NCI-H82 (cell line): Measurements from ENCODE around the gene COG3.

Experiments
- DNase-seq: peaks from one replicate; lab custom pipeline; 2025; lab: John Stamatoyannopoulos, UW

The COG3 gene

GRCh38 chr13:45545686-45546409 is 81.1 kb downstream of the COG3 start:
- no peak for DNase-seq

GRCh38 chr13:45546410-45546765 is 81.6 kb downstream of the COG3 start:
- DNase-seq = no peak

DNA sequence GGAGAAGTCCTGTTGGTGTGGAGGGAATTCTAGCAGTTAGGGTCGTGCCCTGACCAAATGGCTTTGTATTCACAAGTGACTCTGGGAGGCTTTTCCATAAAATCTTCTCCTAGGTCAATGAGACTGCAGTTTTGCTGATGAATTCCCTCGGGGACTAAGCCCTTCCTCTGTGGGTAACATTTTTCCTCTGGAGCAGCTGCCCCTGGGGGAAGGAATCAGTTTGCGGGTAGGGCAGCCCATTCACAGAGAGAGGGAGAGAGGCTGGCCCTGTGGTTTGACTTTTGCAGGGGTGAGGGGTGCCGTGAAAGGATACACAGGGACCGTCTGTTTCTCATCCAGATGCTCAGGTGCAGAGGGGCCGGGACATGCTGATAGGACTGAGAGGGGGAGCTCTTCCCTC is 83.5 kb downstream of the COG3 start:
- peak; percentile 30 for DNase-seq

- no peak for DNase-seq
Measured at GRCh38 chr13:45554604-45555109, 89.9 kb downstream of the COG3 start.

- DNase-seq = peak; percentile 86
Measured at GRCh38 chr13:45564133-45564776, 99.5 kb downstream of the COG3 start.

DNA sequence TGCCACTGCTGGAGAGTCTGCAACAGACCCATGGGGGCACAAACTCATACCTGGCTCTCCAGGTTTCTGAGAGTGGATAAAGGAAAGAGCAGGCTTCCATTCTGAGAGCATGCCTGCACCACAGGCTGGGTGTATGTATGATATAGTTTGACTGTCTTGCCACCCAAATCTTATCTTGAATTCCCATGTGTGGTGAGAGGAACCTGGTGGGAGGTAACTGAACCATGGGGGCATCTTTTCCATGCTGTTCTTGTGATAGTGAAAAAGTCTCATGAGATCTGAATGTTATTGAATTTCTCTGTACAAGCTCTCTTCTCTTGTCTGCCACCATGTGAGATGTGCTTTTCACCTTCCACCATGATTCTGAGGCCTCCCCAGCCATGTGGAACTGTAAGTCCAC is 100.6 kb downstream of the COG3 start:
- DNase-seq = no peak

DNA sequence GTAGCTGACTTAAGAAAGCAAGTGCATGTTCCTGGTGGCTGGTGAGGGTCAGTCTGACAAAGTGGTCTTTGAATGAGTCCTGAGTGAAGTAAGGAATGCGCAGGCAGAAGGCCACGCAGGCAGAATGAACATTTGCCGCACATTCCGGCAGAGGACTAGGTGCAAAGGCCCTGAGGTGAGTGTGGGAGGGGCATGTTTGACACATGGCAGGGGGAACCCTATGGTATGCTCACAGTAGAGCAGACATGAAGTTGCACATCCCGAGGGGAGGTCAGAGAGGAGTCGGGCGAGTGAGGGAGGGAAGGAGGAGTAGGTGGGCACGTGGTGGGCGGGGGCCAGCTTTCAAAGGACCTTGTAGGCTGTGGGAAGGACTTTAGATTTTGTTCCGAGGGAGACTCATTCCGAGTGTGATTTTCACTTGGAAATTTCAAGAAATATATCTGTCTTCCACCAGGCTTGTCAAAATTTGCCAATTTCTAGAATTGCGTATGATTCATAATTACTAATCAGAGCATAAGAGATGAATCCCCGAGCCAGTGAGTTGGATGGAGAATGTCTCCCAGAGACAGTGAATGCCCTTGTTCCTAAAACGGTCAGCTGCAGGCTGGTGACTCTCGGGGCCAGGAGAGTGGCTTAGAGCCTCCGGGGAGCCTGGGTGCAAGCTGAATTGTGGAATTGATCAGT is 110.5 kb downstream of the COG3 start:
- no peak for DNase-seq

GRCh38 chr13:45575830-45576180 is 111.1 kb downstream of the COG3 start:
- no peak for DNase-seq

GRCh38 chr13:45576466-45576865 is 111.7 kb downstream of the COG3 start:
- DNase-seq = no peak

- DNase-seq = no peak
Measured at GRCh38 chr13:45582408-45583076, 117.8 kb downstream of the COG3 start.

DNA sequence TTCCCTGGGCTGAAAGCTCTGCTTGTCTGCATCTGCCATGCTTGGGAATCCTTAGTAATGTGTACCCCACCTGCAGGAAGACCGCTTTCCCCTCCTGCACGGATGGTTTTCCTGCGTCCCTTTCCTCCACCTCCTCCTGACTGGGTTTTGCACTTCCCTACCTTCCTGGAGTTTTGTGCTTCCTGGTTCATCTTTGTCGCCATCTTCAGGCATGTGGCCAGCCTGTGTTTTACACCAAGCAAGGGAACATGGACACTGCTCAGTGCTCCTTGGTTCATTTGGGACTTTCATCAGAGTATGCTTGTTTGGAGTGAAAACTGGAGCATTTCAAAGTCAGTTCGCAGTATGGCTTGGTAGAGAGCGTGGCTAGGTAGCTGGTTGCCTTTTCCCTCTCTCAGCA is 120.1 kb downstream of the COG3 start:
- DNase-seq = peak; percentile 15
